Esophagus (tissue), 2 donors: Measurements from ENCODE around the gene OLFML2A. TPM values are rescaled to one million over a fixed set of nuclear protein-coding genes. Genes with fewer than 3 reads are reported as not detected.

Source experiments
- H3K27ac ChIP-seq, 2 donors: one replicate each; pipeline ENCODE4 v1.5.1; 2013; ENCODE audit warnings: low read depth in 2 of 2, mild to moderate bottlenecking in 2 of 2, inconsistent platforms in 1 of 2, low read length in 1 of 2, moderate library complexity in 1 of 2
- H3K27me3 ChIP-seq, 2 donors: one replicate each; pipeline ENCODE4 v1.6.1; 2013; ENCODE audit warnings: low read length in 2 of 2, control low read depth in 1 of 2, mild to moderate bottlenecking in 1 of 2; ENCODE audit not compliant: insufficient read depth in 2 of 2, control insufficient read depth in 1 of 2
- H3K36me3 ChIP-seq, 2 donors: one replicate each; pipeline ENCODE4 v1.6.1; 2013; ENCODE audit warnings: low read length in 1 of 2; ENCODE audit not compliant: control insufficient read depth in 2 of 2, insufficient read depth in 2 of 2
- H3K4me1 ChIP-seq, 2 donors: one replicate each; pipeline ENCODE4 v1.6.1; 2013; ENCODE audit warnings: low read length in 1 of 2; ENCODE audit not compliant: control insufficient read depth in 2 of 2, insufficient read depth in 2 of 2
- H3K4me3 ChIP-seq, 2 donors: one replicate each; pipeline ENCODE4 v1.5.1; 2013; ENCODE audit warnings: low read length in 2 of 2, mild to moderate bottlenecking in 2 of 2, low read depth in 1 of 2, moderate library complexity in 1 of 2
- H3K9me3 ChIP-seq, 2 donors: one replicate each; pipeline ENCODE4 v1.6.1; 2013; ENCODE audit warnings: mild to moderate bottlenecking in 2 of 2, low read depth in 1 of 2, low read length in 1 of 2, moderate library complexity in 1 of 2; ENCODE audit not compliant: control insufficient read depth in 2 of 2, insufficient read depth in 1 of 2
- WGBS, 2 donors: extraction: QIAGEN DNeasy Blood & Tissue Kit; methylation state at CpG; one replicate each; pipeline ENCODE4 v1.1.7; 2013; 5-methylcytosine and 5-hydroxymethylcytosine counted together
- polyA plus RNA-seq, 2 donors: library from polyadenylated mRNA; stranded (reverse); fragments of 200-250 nt; gene quantifications; one replicate each; pipeline ENCODE4 v1.2.3, GENCODE V29; 2013
- donor health status: healthy with polysubstance abuse.
- donor health status: Bipolar disorder and iron deficiency.

Gene OLFML2A
- polyA plus RNA-seq, 2 donors: 3.7 to 5.2 TPM

DNA sequence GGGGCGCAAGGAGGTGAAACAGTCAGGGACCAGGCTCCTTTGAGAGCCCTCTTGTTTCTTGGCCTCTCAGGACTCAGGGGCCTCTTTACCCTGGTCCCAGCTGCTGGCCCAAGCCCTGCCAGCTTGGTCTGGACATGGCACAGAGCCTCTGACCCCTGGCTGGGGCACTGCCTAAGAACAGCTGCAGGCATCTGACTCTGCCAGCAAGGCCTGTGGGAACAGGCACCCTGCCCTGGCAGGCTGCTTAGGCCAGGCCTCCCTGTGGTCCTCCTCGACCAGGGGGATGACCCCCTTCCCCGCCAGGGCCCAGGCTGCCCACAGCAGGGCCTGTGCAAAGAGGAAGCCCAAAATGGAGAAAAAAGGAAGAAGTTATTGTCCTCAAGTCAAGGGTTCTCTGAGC, 25.5 kb downstream of the OLFML2A start:
- Histone ChIP-seq H3K4me1 (peaks cover 12 to 16% of the 10 kb centered on the region in 2 donors), H3K36me3 (no peaks in the 10 kb centered on the region), H3K9me3 (no peaks in the 10 kb centered on the region), H3K27ac (no peak overlapping the region), H3K4me3 (no peak overlapping the region), H3K27me3 (no peaks in the 10 kb centered on the region)
- 59 to 70% methylated on average over 3 of the region's 3 CpGs for WGBS, 2 donors

DNA sequence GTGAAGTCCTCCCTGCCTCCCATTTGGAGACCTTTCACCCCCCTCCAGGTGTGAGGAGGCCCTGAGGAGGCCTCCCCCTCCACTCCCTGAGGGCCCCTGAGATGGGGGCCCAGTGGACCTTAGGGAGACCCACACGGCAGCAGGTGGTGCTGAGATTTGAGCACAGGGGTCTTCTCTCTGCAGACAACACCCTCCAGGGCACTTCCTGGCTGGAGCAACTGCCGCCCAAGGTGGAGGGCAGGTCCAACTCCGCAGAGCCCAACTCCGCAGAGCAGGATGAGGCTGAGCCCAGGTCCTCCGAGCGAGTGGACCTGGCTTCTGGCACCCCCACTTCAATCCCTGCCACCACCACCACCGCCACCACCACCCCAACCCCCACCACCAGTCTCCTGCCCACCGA, 27.0 kb downstream of the OLFML2A start:
- Histone ChIP-seq H3K36me3 (no peaks in the 10 kb centered on the region), H3K9me3 (no peaks in the 10 kb centered on the region), H3K27me3 (no peaks in the 10 kb centered on the region), H3K4me1 (peaks cover 12 to 16% of the 10 kb centered on the region in 2 donors), H3K27ac (no peak overlapping the region), H3K4me3 (no peak overlapping the region)
- WGBS, 2 donors: 90 to 94% methylated on average over 7 to 8 of the region's 8 CpGs

DNA sequence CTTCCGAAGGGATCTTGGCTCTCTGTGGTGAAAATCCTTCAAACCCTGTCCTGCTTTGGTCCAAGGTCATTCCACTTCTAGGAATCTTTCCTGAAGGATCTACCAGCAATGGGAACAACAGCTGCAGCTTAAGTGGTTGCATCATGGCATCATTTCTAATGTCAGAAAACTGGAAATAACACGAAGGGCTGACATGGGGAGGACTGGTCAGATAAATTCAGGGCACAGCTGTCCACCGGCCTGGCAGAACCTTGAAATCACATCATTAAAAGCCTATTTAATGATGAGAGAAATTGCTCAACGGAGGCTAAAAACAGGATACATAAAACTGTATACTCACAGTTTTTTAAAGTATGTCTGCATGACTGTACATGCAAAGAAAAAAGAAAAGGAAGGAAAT, 28.3 kb downstream of the OLFML2A start:
- Histone ChIP-seq H3K36me3 (peaks cover 0 to 3% of the 10 kb centered on the region in 2 donors), H3K9me3 (no peaks in the 10 kb centered on the region), H3K27ac (no peak overlapping the region), H3K4me3 (no peak overlapping the region), H3K4me1 (peaks cover 6 to 14% of the 10 kb centered on the region in 2 donors), H3K27me3 (no peaks in the 10 kb centered on the region)
- 44 to 59% methylated on average over 4 of the region's 4 CpGs for WGBS, 2 donors

- Histone ChIP-seq H3K4me1 (peaks cover 0 to 20% of the 10 kb centered on the region in 2 donors), H3K27ac (no peak overlapping the region), H3K36me3 (peaks cover 0 to 3% of the 10 kb centered on the region in 2 donors), H3K4me3 (no peak overlapping the region), H3K27me3 (no peaks in the 10 kb centered on the region), H3K9me3 (no peaks in the 10 kb centered on the region)
- 83 to 88% methylated on average over 12 of the region's 12 CpGs for WGBS, 2 donors
Observed at GRCh38 chr9:124808246-124808956, 31.5 kb downstream of the OLFML2A start.

DNA sequence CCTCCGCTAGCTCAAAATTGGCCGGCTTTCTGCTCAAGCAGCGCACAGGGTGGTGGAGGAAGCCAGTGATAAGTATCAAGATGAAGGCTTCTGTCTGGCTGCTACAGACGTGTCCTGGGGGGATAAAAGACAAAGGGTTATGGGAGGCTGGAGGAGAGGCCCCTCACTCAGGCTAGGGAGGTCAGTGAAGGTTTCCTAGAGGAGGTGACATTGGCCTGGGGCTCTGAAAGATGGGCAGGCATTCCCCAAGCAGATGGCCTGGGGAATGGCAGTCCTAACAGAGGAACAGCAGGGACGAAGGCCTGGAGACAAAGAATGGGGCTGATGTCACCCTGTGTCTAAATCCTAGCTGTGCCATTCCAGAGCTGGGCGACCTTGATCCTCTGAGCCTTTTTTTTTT, 32.3 kb downstream of the OLFML2A start:
- 90 to 93% methylated on average over 6 of the region's 6 CpGs for WGBS, 2 donors
- peaks cover 0 to 3% of the 10 kb centered on the region in 2 donors for H3K36me3 ChIP-seq
- H3K4me1 ChIP-seq: peaks cover 0 to 21% of the 10 kb centered on the region in 2 donors
- H3K9me3 ChIP-seq: no peaks in the 10 kb centered on the region
- no peak overlapping the region for H3K27ac ChIP-seq
- H3K4me3 ChIP-seq: no peak overlapping the region
- no peaks in the 10 kb centered on the region for H3K27me3 ChIP-seq

- H3K36me3 ChIP-seq: peaks cover 0 to 3% of the 10 kb centered on the region in 2 donors
- no peaks in the 10 kb centered on the region for H3K27me3 ChIP-seq
- no peaks in the 10 kb centered on the region for H3K9me3 ChIP-seq
- 93 to 94% methylated on average over 60 of the region's 60 CpGs for WGBS, 2 donors
- no peak overlapping the region for H3K4me3 ChIP-seq
- H3K4me1 ChIP-seq: peaks cover 0 to 21% of the 10 kb centered on the region in 2 donors
- H3K27ac ChIP-seq: peak overlapping the region; percentile 66 to 87
Observed at GRCh38 chr9:124809741-124810500, 33.0 kb downstream of the OLFML2A start.

- peak overlapping the region; percentile 66 to 87 for H3K27ac ChIP-seq
- H3K36me3 ChIP-seq: peaks cover 0 to 3% of the 10 kb centered on the region in 2 donors
- 39 to 59% methylated on average over 12 of the region's 12 CpGs for whole genome bisulfite sequencing, 2 donors
- no peaks in the 10 kb centered on the region for H3K9me3 ChIP-seq
- H3K4me1 ChIP-seq: peaks cover 0 to 21% of the 10 kb centered on the region in 2 donors
- H3K27me3 ChIP-seq: no peaks in the 10 kb centered on the region
- H3K4me3 ChIP-seq: no peak overlapping the region
Observed at GRCh38 chr9:124810663-124811355, 33.9 kb downstream of the OLFML2A start.

DNA sequence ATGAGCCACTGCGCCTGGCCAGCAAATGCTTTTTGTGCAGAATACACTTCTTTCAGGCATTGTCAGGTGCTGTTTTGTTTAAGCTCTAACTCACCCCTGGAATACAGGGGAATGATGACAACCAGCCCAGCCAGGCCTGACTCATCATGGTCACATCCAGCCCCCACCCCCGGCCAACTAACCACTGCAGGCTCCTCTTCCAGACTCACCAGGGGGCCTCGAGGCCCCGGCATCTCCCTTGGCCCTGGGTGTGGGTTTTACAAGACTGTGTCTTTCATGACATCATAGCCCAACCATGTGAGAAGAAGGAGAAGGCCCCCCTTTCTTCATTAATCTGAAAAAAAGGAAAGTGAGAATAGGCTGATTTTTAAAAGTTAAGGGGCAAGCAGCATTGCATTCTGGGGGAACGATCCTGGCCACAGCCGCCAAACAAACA, 35.5 kb downstream of the OLFML2A start:
- H3K27ac ChIP-seq: peak overlapping the region in 1 of 2 donors; percentile 87
- peaks cover 0 to 23% of the 10 kb centered on the region in 2 donors for H3K4me1 ChIP-seq
- H3K4me3 ChIP-seq: no peak overlapping the region
- H3K36me3 ChIP-seq: peaks cover 0 to 3% of the 10 kb centered on the region in 2 donors
- no peaks in the 10 kb centered on the region for H3K27me3 ChIP-seq
- 46 to 57% methylated on average over 6 of the region's 6 CpGs for WGBS, 2 donors
- no peaks in the 10 kb centered on the region for H3K9me3 ChIP-seq

DNA sequence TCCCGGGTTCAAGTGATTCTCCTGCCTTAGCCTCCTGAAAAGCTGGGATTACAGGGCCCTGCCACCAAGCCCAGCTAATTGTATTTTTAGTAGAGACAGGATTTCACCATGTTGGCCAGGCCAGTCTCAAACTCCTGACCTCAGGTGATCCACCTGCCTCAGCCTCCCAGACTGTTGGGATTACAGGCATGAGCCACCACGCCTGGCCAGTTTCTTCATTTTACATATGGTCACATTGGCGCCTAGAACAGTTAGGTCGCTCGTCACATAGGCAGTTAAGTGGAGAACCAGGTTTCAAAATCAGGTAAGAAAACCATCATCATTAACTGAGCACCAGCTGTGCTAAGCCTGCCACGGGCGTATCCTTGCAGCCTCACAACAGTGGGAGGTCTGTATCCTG, 36.1 kb downstream of the OLFML2A start:
- WGBS, 2 donors: 65 to 70% methylated on average over 7 of the region's 7 CpGs
- H3K27me3 ChIP-seq: no peaks in the 10 kb centered on the region
- peaks cover 0 to 3% of the 10 kb centered on the region in 2 donors for H3K36me3 ChIP-seq
- peak overlapping the region; percentile 74 to 87 for H3K27ac ChIP-seq
- H3K9me3 ChIP-seq: no peaks in the 10 kb centered on the region
- H3K4me3 ChIP-seq: no peak overlapping the region
- H3K4me1 ChIP-seq: peaks cover 0 to 23% of the 10 kb centered on the region in 2 donors
